GM12878 (cell line): Measurements from ENCODE around the gene PRAC2.

Experiments
- RAD21 ChIP-seq: IDR thresholded peaks from 2 replicates; pipeline ENCODE4 v1.6.1; 2011; ENCODE audit warnings: mild to moderate bottlenecking, low read depth, low read length, moderate library complexity; ENCODE audit not compliant: insufficient read depth
- SKIL ChIP-seq: fragments of 450-650 bp; IDR thresholded peaks from 2 replicates; pipeline ENCODE4 v1.6.1; 2017; ENCODE audit warnings: mild to moderate bottlenecking, low read depth, inconsistent platforms; ENCODE audit not compliant: poor library complexity, severe bottlenecking

- no peak for TF ChIP-seq RAD21
- TF ChIP-seq SKIL: no peak
These were observed 3.9 kb downstream of the PRAC2 start for GRCh38 chr17:48726916-48727286.
